ENCODE data around the gene METTL2B.
"Not testable (repeated sequence)": the region's sequence is repeated elsewhere in the genome, so short reads cannot be mapped to it uniquely, and the experiment has no call there.

The METTL2B gene

GRCh38 chr7:128454808-128455542 is 21.6 kb upstream of the METTL2B start:
- no peak for DNase-seq (ENCODE audit: low read depth in 2 of 3, low spot score in 1 of 3)

DNA sequence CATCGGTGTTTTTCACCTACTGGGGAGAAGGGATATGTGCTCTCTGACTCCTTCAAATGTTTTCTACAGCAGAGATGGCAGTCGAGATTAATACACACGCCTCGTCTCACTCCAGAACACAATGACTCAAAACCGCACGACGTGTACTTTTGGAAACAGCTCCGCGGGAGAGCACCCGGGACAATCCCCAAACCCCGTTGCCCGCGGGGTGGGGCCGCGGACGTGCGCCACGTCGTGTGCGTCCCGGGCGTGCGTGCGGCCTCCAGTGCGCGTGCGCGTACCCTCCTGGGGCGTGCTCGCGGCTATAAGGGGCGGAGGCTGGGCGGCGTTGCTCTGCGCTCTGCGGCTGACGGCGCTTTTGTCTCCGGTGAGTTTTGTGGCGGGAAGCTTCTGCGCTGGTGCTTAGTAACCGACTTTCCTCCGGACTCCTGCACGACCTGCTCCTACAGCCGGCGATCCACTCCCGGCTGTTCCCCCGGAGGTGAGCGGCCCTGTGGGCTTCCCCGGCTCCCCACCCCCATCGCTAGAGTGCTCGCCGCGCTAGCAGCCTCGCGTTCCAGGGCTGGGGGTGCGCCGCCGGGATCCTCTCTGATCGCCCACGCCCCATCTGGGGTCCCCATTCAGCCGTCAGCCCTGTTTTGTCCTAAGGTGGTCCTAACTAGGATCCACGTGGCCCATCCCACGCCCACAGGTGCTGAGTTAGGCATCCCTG is 20.8 kb upstream of the METTL2B start, which contains the start of gene HILPDA:
TSS of gene HILPDA (plus strand) at position 336 of the 712 bp plus-strand sequence. CDS start 1,391 bp downstream, outside the sequence.
- peak; percentile 89 to 95 (median 92) for DNase-seq (ENCODE audit: low read depth in 2 of 3, low spot score in 1 of 3)

DNA sequence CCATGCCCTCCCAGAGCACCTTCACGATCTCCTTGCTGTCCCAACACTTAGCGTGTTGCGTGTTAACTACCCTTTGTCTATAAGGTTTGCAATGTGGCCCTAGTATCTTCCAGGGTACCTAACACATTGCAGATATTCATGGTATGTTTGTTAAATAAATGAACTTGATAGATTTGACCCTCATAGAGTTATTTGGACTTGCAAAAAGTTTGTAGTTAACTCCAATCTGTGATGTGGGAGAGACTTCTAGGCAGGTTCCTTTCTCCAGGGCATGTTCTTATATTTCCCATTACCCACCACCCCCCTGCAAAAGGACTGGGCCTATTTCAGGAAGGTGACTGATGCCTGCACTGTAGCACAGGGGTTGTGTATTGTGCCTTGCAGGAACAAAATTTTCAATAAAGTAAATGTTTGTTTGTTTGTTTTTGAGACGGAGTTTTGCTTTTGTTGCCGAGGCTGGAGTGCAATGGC is 20.3 kb upstream of the METTL2B start:
- no peak for DNase-seq (ENCODE audit: low read depth in 2 of 3, low spot score in 1 of 3)

DNA sequence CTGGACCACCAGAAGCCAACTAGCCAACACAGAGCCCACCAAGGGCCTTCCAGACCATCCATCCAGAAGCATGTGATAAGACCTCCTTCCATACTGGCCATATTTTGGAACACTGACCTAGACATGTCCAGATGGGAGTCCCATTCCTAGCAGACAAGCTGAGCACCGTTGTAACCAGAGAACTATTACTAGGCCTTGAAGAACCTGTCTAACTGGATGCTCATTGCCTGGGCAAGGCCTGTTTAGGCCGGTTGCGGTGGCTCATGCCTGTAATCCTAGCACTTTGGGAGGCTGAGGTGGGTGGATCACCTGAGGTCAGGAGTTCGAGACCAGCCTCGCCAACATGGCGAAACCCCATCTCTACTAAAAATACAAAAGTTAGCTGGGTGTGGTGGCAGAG is 19.2 kb upstream of the METTL2B start:
- not testable (repeated sequence) for DNase-seq (ENCODE audit: low read depth in 2 of 3, low spot score in 1 of 3)

- peak in 2 of 3 donors; percentile 25 to 38 for DNase-seq (ENCODE audit: low read depth in 2 of 3, low spot score in 1 of 3)
These were observed 17.6 kb upstream of the METTL2B start for GRCh38 chr7:128458956-128459355.

GRCh38 chr7:128459394-128459878 is 17.1 kb upstream of the METTL2B start:
- DNase-seq (ENCODE audit: low read depth in 2 of 3, low spot score in 1 of 3), result peak; percentile 36 to 53 (median 44)

DNA sequence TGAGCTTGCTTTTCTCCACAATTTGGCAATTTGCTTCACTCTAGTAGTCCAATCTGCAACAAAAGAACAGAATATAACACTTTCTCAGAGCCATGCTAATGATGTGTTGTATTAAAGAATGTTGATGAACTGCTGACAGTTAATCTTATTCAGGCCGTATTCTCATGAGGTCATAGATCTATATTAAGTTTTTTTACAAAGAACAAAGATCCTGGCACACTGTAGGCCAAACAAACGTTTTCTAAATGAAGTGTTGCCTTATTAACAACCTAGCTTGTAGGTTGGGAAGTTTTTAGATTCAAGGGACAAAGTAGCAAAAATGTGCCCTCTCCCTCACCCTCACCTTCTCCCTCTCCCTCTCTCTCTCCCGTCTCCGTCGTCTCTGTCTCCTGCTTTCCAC is 14.1 kb upstream of the METTL2B start:
- DNase-seq (ENCODE audit: low read depth in 2 of 3, low spot score in 1 of 3), result no peak

- not testable (repeated sequence) for DNase-seq (ENCODE audit: low read depth in 2 of 3, low spot score in 1 of 3)
These were observed 13.2 kb upstream of the METTL2B start for GRCh38 chr7:128463345-128463744.

DNA sequence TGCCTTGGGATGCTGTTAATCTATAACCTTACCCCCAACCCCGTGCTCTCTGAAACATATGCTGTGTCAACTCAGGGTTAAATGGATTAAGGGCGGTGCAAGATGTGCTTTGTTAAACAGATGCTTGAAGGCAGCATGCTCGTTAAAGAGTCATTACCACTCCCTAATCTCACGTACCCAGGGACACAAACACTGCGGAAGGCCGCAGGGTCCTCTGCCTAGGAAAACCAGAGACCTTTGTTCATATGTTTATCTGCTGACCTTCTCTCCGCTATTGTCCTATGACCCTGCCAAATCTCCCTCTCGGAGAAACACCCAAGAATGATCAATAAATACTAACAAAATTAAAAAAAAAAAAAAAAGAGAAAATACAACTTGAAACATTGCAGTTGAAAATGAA is 12.6 kb upstream of the METTL2B start:
- DNase-seq (ENCODE audit: low read depth in 2 of 3, low spot score in 1 of 3), result not testable (repeated sequence)

DNA sequence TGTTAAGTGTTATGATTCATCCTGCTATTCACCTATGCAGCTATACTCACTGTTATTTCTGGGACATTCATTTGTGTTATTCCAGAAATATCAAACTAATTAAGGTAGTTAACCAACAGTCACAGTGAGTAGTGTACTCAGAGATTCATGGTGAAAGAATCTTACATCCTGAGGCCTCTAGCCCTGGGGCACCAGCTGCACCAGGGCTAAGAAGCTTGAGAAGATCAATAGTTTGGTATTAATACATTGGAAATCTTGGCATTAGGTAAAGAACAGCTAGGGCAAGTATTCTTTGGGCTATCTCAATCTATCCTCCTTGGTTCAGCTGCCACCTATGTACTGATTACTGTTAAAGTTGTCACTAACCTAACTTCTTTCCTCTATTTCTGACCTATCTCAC is 9.7 kb upstream of the METTL2B start:
- not testable (repeated sequence) for DNase-seq (ENCODE audit: low read depth in 2 of 3, low spot score in 1 of 3)

DNA sequence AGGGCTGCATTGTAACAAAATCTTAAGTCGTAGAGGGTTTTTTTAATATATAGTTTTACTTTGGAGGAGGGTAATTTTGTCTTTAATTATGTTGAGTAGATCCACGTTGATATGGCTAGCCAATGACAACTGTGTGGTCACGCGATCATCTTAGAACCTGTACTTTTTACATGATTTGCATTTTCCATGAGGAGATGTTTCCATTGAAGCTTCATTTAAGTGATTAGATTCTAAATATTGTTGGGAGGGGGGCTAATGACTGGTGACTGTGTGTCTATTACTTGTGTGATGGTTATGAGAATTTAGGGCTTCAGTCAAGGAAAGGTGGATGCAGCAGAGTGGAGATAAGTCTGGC is 765 bp downstream of the METTL2B start:
- DNase-seq (ENCODE audit: low read depth in 2 of 3, low spot score in 1 of 3), result not testable (repeated sequence)

- DNase-seq (ENCODE audit: low read depth in 2 of 3, low spot score in 1 of 3), result not testable (repeated sequence)
These were observed 2.5 kb downstream of the METTL2B start for GRCh38 chr7:128479082-128479481.

DNA sequence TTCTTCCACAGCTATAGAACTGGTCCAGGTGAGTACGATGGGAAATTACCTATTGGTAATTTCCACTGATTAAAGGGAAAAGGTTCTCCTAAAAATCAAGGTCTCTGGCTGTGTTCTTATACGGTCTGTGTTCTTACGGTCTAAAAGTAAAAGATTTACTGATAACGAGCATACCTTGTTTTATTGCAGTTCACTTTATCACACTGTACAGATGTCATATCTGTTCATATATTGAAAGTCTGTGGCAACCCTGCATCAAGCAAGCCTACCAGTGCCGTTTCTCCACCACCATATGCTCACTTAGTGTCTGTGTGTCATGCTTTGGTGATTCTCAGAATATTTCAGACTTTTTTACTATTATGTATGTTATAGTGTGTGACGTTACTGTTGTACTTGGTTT is 11.6 kb downstream of the METTL2B start:
- not testable (repeated sequence) for DNase-seq (ENCODE audit: low read depth in 2 of 3, low spot score in 1 of 3)

GRCh38 chr7:128497405-128497804 is 20.9 kb downstream of the METTL2B start:
- no peak for DNase-seq (ENCODE audit: low read depth in 2 of 3, low spot score in 1 of 3)

DNA sequence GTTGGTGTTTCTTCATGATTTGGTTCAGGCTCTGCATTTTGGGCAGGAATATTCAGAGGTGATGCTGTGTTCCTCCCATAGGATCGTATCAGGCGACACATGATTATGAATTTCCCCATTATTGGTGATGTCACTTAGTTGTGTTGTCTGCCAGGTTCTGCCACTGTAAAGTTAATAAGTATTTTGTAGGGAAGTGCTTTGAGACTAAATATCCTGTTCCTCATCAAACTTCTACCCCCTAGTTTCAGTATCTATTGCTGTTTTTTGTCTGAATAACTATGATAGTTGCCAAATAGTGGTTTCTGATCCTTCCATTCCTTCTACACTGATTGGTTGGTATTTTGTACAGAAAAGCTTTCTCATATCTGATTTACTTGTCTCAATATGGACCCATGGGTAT is 28.9 kb downstream of the METTL2B start:
- not testable (repeated sequence) for DNase-seq (ENCODE audit: low read depth in 2 of 3, low spot score in 1 of 3)

- not testable (repeated sequence) for DNase-seq (ENCODE audit: low read depth in 2 of 3, low spot score in 1 of 3)
These were observed 30.3 kb downstream of the METTL2B start for GRCh38 chr7:128506819-128507218.

DNA sequence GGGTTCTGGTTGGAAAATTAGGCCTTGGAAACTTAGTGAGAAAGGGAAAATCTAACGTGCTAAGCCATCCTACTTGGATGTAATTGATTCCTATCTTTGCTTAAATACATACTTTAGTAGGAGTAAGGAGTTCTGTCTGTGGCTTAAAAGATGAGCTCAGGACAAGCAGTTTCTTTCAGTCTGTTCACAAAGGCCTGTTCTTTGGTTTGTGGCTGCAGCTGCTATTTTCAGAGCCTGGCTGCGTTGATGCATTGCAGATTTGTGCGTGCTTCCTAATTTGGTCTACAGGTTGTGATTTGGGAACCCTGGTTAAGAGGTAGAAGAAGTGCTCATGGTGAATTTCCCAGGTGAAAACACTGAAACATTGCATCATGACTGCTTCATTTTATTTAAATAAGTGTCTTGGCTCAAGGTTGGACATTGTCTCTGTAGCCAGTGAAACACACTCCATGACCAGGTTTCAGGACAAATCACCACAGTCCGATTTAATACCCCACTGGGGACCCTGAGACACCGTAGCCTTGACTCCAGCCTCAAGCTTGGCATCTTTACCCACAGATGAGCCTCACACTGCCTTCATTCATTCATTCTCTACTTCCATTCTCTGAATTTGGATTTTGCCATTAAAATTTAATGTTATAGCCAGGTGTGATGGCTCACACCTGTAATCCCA is 30.9 kb downstream of the METTL2B start:
- DNase-seq (ENCODE audit: low read depth in 2 of 3, low spot score in 1 of 3), result not testable (repeated sequence)

DNA sequence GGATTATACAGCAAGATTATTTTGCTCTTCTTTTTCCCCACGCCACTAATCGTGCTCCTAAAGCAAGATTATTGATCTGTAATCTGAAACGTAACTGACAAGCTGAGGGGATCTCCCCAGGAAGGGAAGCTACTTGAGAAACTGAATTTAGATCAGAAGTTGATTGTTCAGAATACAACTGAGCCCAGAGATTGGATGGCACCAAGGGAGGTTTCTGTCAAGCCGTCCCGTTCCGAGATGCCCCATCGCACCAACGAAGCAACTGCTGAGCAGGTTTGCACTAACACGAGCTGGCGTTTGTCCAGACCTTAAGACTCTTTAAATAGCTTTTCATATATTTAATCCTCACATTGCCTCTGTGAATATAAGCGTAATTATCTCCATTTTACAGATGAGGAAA is 35.1 kb downstream of the METTL2B start:
- DNase-seq (ENCODE audit: low read depth in 2 of 3, low spot score in 1 of 3), result not testable (repeated sequence)

DNA sequence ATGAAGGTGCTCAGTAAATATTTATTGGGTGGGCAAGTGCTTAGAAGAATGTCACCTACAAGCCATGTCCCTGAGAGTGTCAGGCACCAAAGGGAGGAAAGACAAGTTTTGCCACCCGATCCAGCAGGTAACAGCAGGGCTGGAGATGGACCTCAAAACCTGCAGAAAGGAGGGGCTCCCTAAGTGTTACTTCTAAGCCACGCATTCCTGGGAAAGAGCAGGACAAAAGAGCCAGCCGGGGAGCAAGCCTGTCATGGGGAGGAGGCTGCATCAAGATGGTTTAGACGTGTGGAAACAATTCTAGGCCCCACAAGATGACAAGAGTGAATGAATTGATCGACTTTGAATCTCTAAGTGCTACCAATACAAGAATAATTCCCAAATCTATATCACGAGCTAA is 38.7 kb downstream of the METTL2B start:
- DNase-seq (ENCODE audit: low read depth in 2 of 3, low spot score in 1 of 3), result not testable (repeated sequence)

DNA sequence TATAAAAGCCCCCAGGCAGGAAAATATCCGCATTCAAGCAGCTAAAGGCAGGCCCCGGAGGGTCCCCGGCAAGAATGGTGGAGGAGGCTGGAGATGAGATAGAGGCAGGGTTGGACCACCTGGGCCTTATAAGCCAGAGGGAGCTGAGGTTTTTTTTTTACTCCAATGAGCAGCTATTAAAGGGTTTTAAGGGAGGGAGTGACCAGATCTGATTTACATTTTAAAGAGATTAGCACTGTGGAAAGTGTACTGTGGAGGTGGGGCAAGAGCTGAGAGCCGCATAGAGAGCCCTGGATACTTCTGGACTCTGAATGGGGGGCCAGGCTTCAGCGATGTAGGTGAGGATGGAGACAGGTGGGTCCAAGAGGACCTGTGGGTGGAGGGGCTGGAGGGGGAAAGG is 40.5 kb downstream of the METTL2B start:
- not testable (repeated sequence) for DNase-seq (ENCODE audit: low read depth in 2 of 3, low spot score in 1 of 3)

DNA sequence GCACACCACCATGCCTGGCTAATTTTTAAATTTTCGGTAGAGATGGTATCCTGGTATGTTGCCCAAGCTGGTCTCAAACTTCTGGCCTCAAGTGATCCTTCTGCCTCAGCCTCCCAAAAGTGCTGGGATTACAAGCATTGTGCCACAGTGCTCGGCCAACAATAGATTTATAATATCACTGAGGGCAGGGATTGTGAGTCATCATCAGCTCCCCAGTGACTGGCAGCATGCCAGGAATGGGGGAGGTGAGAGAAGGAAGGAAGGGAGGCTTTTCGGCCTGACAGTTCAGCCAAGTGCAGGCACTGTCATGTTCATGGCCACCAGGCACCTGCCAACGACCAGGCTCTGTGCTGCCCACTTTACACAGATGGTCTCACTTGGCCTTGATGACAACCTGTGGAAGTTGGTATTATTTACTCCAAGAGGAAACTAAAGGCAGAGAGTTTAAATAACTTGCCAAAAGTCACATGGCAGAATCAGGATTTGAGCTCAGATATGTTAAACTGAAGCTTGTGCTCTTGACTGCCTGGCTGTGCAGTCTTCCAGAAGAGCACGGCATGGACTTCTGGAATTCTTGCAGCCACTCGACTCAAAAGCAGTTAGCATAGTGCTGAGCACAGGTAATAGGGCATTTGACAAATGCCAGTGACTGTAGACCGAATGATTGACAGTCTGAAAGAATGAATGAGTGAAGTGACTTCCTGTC is 46.8 kb downstream of the METTL2B start:
- DNase-seq (ENCODE audit: low read depth in 2 of 3, low spot score in 1 of 3), result peak; percentile 64 to 68 (median 64)
